Gastroesophageal sphincter (tissue), 3 donors: ENCODE data around the gene CAVIN2.

ENCODE experiments used
- POLR2A ChIP-seq, 2 donors: fragments of 450-650 bp; IDR thresholded peaks; one replicate each; pipeline ENCODE4 v1.6.1; 2017; ENCODE audit warnings: antibody characterized with exemption in 2 of 2, mild to moderate bottlenecking in 2 of 2, moderate library complexity in 1 of 2
- TF ChIP-seq, protein P1 (sequence below), 4 experiments: fragments of 200-600 bp in 2 of 4; fragments of 450-650 bp in 2 of 4; sonication (generic) in 1 of 4; IDR thresholded peaks; one replicate each; pipeline ENCODE4 v1.5.1; 2017 to 2019; ENCODE audit warnings: antibody characterized with exemption in 4 of 4, mild to moderate bottlenecking in 2 of 4, moderate library complexity in 2 of 4

- TF ChIP-seq POLR2A (IDR thresholded peaks at IDR 0.05): no peak
- TF ChIP-seq, protein P1, sequence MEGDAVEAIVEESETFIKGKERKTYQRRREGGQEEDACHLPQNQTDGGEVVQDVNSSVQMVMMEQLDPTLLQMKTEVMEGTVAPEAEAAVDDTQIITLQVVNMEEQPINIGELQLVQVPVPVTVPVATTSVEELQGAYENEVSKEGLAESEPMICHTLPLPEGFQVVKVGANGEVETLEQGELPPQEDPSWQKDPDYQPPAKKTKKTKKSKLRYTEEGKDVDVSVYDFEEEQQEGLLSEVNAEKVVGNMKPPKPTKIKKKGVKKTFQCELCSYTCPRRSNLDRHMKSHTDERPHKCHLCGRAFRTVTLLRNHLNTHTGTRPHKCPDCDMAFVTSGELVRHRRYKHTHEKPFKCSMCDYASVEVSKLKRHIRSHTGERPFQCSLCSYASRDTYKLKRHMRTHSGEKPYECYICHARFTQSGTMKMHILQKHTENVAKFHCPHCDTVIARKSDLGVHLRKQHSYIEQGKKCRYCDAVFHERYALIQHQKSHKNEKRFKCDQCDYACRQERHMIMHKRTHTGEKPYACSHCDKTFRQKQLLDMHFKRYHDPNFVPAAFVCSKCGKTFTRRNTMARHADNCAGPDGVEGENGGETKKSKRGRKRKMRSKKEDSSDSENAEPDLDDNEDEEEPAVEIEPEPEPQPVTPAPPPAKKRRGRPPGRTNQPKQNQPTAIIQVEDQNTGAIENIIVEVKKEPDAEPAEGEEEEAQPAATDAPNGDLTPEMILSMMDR (IDR thresholded peaks at IDR 0.05): no peak
These were observed 48.9 kb upstream of the CAVIN2 start for GRCh38 chr2:191895743-191896142.
